Calu3 (cell line): ENCODE data around the gene B3GALNT2. TPM values are rescaled to one million over a fixed set of nuclear protein-coding genes. Genes with fewer than 3 reads are reported as not detected.
"Not testable (repeated sequence)": the region's sequence is repeated elsewhere in the genome, so short reads cannot be mapped to it uniquely, and the experiment has no call there.

Experiments used
- BruUV-seq: library from RNA; stranded (reverse); fragments of 400-500 nt; replicated peaks from 2 replicates; lab custom pipeline; 2021; lab: Mats Ljungman, UMichigan
- CTCF ChIA-PET: fragments of 300-600 bp; sonication (Branson Sonifier 250); formaldehyde crosslinking; loops from one replicate; lab custom pipeline; 2022; ENCODE audit warnings: antibody characterized with exemption; lab: Charles Lee
- DNase-seq: peaks from one replicate; pipeline ENCODE4 v3.0.0; 2022
- H3K27ac Mint-ChIP-seq: one replicate; pipeline ENCODE4 v1.8.0; 2022; ENCODE audit warnings: mixed read lengths; ENCODE audit not compliant: unreplicated experiment
- H3K27me3 Mint-ChIP-seq: one replicate; pipeline ENCODE4 v1.8.0; 2022; ENCODE audit warnings: mixed read lengths; ENCODE audit not compliant: unreplicated experiment
- H3K36me3 Mint-ChIP-seq: one replicate; pipeline ENCODE4 v1.8.0; 2022; ENCODE audit warnings: mild to moderate bottlenecking, moderate library complexity, mixed read lengths; ENCODE audit not compliant: insufficient read depth, unreplicated experiment
- H3K4me1 Mint-ChIP-seq: one replicate; pipeline ENCODE4 v1.8.0; 2022; ENCODE audit warnings: mild to moderate bottlenecking, low read depth, mixed read lengths; ENCODE audit not compliant: unreplicated experiment
- H3K4me3 Mint-ChIP-seq: one replicate; pipeline ENCODE4 v1.8.0; 2022; ENCODE audit warnings: mild to moderate bottlenecking, low read depth, moderate library complexity, mixed read lengths; ENCODE audit not compliant: unreplicated experiment
- H3K9me3 Mint-ChIP-seq: one replicate; pipeline ENCODE4 v1.8.0; 2022; ENCODE audit warnings: low read depth, mixed read lengths; ENCODE audit not compliant: unreplicated experiment
- CTCF ChIP-seq: fragments of 200-600 bp; IDR thresholded peaks from one replicate; pipeline ENCODE4 v1.8.0; 2022; ENCODE audit warnings: antibody characterized with exemption; ENCODE audit not compliant: unreplicated experiment
- intact Hi-C: fragments of 100-400 bp; cut with micrococcal nuclease; formaldehyde crosslinking; loops from one replicate; pipeline ENCODE4 v1.10.0; 2022; ENCODE audit not compliant: unreplicated experiment
- total RNA-seq: library from RNA; stranded (reverse); gene quantifications from 2 replicates; pipeline ENCODE4 v1.2.3, GENCODE V29; 2022

B3GALNT2 gene
- total RNA-seq, 1 experiment from 2014 or later, result 35.3 TPM

GRCh38 chr1:235545292-235545930 lies 41.2 kb upstream of the B3GALNT2 start:
- intact Hi-C loops, result no loop called here
- Mint-ChIP-seq H3K27ac (no peak overlapping the region), H3K27me3 (no peaks in the 10 kb centered on the region), H3K36me3 (no peaks in the 10 kb centered on the region), H3K4me1 (no peaks in the 10 kb centered on the region), H3K9me3 (no peaks in the 10 kb centered on the region), H3K4me3 (no peak overlapping the region)
- DNase-seq, result no peak
- CTCF ChIA-PET, result no interaction called here
- no peak for TF ChIP-seq CTCF
- no TSS peak for BruUV-seq

- H3K4me3 Mint-ChIP-seq, H3K27me3 Mint-ChIP-seq, CTCF ChIA-PET, BruUV-seq, H3K27ac Mint-ChIP-seq, H3K9me3 Mint-ChIP-seq, intact Hi-C loops, H3K36me3 Mint-ChIP-seq, DNase-seq, H3K4me1 Mint-ChIP-seq: not testable (repeated sequence)
Measured at GRCh38 chr1:235542845-235543244, 38.6 kb upstream of the B3GALNT2 start.

GRCh38 chr1:235533476-235534168 lies 29.4 kb upstream of the B3GALNT2 start:
- CTCF ChIA-PET, result interaction anchor here (0.7 kb wide), 2 partner anchors 69 to 479 kb away, joined by 3 to 4 read pairs; no protein-coding TSS in a partner anchor
- no peak for DNase-seq
- BruUV-seq, result no TSS peak

GRCh38 chr1:235532360-235532759 lies 28.1 kb upstream of the B3GALNT2 start:
- Mint-ChIP-seq H3K4me1 (no peaks in the 10 kb centered on the region), H3K4me3 (no peak overlapping the region), H3K27me3 (no peaks in the 10 kb centered on the region), H3K27ac (no peak overlapping the region), H3K36me3 (no peaks in the 10 kb centered on the region), H3K9me3 (peaks cover 3% of the 10 kb centered on the region)
- CTCF ChIA-PET, result no interaction called here
- no TSS peak for BruUV-seq
- TF ChIP-seq CTCF, result no peak
- intact Hi-C loops, result no loop called here
- no peak for DNase-seq

More at GRCh38 chr1:235533476-235534168, 29.4 kb upstream of the B3GALNT2 start:
- Mint-ChIP-seq H3K27me3 (no peaks in the 10 kb centered on the region), H3K9me3 (peaks cover 3% of the 10 kb centered on the region), H3K36me3 (no peaks in the 10 kb centered on the region), H3K27ac (no peak overlapping the region), H3K4me1 (no peaks in the 10 kb centered on the region), H3K4me3 (no peak overlapping the region)
- intact Hi-C loops, result no loop called here
- no peak for TF ChIP-seq CTCF
